NB4 (cell line): ENCODE measurements around the gene AGAP1.

Source experiments
- DNase-seq: peaks from one replicate; pipeline ENCODE4 v3.0.0; 2010; ENCODE audit warnings: low read depth
- H3K4me3 ChIP-seq: one replicate; pipeline ENCODE4 v1.5.1; 2011; ENCODE audit warnings: mild to moderate bottlenecking, low read depth, low read length, moderate library complexity
- CTCF ChIP-seq: IDR thresholded peaks from one replicate; pipeline ENCODE4 v1.5.1; 2012; ENCODE audit warnings: low read depth, low read length
- MAX ChIP-seq: IDR thresholded peaks from 2 replicates; pipeline ENCODE4 v1.6.1; 2011; ENCODE audit warnings: low read depth, low read length
- MYC ChIP-seq: IDR thresholded peaks from 2 replicates; pipeline ENCODE4 v1.6.1; 2011; ENCODE audit warnings: low read depth, low read length
- POLR2A ChIP-seq: IDR thresholded peaks from 2 replicates; pipeline ENCODE4 v1.6.1; 2011; ENCODE audit warnings: mild to moderate bottlenecking; ENCODE audit not compliant: insufficient read length; ENCODE audit errors: extremely low read depth

AGAP1 gene

GRCh38 chr2:235561450-235561849, 67.6 kb downstream of the AGAP1 start:
- H3K4me3 ChIP-seq: no peak overlapping the region
- TF ChIP-seq POLR2A (no peak), MYC (no peak), MAX (no peak), CTCF (no peak)
- no peak for DNase-seq

- TF ChIP-seq CTCF (no peak), MYC (no peak), MAX (no peak), POLR2A (no peak)
- DNase-seq: no peak
- no peak overlapping the region for H3K4me3 ChIP-seq
These were observed 68.4 kb downstream of the AGAP1 start for GRCh38 chr2:235562065-235562747.

- TF ChIP-seq MAX (no peak), MYC (no peak), CTCF (no peak), POLR2A (no peak)
- no peak for DNase-seq
- no peak overlapping the region for H3K4me3 ChIP-seq
These were observed 69.4 kb downstream of the AGAP1 start for GRCh38 chr2:235563056-235563910.

- TF ChIP-seq CTCF: no peak
- TF ChIP-seq POLR2A: no peak
- TF ChIP-seq MYC: no peak
- no peak for TF ChIP-seq MAX
- H3K4me3 ChIP-seq: no peak overlapping the region
- DNase-seq: no peak
These were observed 70.2 kb downstream of the AGAP1 start for GRCh38 chr2:235564066-235564465.

- TF ChIP-seq MYC: no peak
- TF ChIP-seq CTCF: no peak
- TF ChIP-seq MAX: no peak
- TF ChIP-seq POLR2A: no peak
- H3K4me3 ChIP-seq: no peak overlapping the region
- DNase-seq: no peak
These were observed 71.2 kb downstream of the AGAP1 start for GRCh38 chr2:235564884-235565530.
